Measurements from ENCODE around the gene TBX20. TPM values are rescaled to one million over a fixed set of nuclear protein-coding genes. Genes with fewer than 3 reads are reported as not detected.
"Not testable (repeated sequence)": the region's sequence is repeated elsewhere in the genome, so short reads cannot be mapped to it uniquely, and the experiment has no call there.

The TBX20 gene
- total RNA-seq, 1 donor = not detected

- not testable (repeated sequence) for DNase-seq (ENCODE audit: low read depth in 2 of 3, low spot score in 2 of 3)
Observed at GRCh38 chr7:35228496-35229051, 25.3 kb downstream of the TBX20 start.

DNA sequence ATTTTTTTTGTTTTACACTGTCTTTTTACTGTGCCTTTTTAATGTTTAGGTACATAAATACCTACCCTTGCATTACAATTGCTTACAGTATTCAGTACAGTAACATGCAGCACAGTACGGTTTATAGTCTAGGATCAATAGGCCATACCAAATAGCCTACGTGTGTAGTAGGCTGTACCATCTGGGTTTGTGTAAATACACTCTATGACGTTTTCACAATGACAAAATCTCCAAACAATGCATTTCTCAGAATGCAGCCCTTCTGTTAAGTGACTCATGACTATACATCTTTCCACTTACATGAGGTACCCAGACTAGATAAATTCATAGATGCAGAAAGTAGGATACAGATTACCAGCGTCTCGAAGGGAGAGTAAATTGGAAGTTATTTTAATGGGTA lies 26.5 kb downstream of the TBX20 start:
- not testable (repeated sequence) for DNase-seq (ENCODE audit: low read depth in 2 of 3, low spot score in 2 of 3)

DNA sequence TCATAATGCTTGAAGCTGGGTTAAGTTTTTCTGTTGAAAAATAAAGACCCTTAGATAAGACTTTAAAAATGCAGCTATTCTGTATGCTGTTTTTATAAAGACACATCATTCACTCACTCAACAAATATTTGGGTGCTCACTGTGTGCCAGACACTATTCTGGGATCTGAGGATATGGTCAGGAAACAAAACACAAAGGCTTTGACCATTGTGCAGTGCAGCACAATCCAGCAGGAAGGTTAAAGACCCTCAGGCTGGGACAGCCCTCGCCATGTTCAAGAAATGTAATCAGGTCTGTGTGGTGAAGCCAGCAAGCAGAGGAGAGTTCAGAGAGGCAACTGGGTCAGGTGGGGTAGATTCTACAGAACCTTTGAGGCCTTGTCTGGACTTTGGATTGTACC lies 31.5 kb downstream of the TBX20 start:
- DNase-seq (ENCODE audit: low read depth in 2 of 3, low spot score in 2 of 3) = not testable (repeated sequence)

DNA sequence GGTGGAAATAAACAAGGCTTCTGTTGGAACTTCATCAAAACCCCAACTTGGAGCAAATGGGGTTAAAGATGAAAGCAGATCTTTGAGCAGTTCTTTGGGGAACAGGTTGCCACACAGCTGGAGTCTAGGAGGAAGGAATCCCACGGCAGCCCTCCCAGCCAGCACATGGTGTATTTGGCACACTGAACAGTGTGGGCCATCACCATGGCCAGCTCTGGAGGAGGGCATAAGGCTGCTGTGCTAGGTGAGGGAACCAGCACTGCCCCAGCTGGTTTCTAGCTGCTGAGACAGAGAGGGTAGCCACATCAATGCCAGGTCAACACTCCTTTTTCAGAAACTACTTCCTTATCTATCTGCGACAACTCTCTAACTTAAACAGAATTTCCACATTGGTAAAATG lies 33.7 kb downstream of the TBX20 start:
- not testable (repeated sequence) for DNase-seq (ENCODE audit: low read depth in 2 of 3, low spot score in 2 of 3)

DNA sequence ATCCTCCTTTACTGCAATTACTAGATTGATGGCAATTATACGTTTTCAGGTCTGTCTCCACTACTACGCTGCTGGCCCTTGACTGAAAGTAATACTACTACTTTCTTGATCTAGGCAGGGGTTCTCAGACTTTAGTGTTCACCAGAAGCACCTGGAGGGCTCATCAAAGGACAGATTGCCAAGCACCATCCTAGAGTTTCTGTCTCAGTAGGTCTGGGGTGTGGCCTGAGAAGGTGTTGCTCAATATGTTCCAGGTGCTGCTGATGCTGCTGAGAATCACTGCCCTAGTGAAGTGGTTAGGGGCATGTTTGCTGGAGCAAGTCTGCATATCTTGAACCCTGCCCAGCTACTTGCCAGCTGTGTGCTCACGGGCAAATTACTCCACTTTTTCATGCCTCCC lies 37.9 kb downstream of the TBX20 start:
- DNase-seq (ENCODE audit: low read depth in 2 of 3, low spot score in 2 of 3) = not testable (repeated sequence)

DNA sequence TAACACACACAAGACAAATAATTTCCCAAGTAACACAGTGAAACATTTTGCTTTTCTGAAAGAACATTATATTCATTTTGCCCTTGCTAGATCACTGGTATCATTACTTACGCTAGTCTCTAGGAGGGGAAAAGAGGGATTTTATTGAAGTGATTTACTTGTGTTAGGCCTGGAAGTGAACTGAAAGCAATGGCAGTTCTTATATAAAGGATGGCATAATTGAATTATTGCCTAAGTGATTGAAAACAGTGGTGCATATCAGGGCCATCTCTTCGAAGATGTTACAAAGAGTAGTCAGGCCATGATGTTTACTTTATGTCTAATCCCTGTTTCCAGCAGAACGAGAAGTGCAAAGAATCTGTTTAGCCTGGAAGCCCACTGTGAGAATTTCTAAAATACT lies 38.8 kb downstream of the TBX20 start:
- DNase-seq (ENCODE audit: low read depth in 2 of 3, low spot score in 2 of 3) = not testable (repeated sequence)

- DNase-seq (ENCODE audit: low read depth in 2 of 3, low spot score in 2 of 3) = not testable (repeated sequence)
Observed at GRCh38 chr7:35206924-35207323, 47.0 kb downstream of the TBX20 start.

- DNase-seq (ENCODE audit: low read depth in 2 of 3, low spot score in 2 of 3) = not testable (repeated sequence)
Observed at GRCh38 chr7:35204850-35205249, 49.0 kb downstream of the TBX20 start.

DNA sequence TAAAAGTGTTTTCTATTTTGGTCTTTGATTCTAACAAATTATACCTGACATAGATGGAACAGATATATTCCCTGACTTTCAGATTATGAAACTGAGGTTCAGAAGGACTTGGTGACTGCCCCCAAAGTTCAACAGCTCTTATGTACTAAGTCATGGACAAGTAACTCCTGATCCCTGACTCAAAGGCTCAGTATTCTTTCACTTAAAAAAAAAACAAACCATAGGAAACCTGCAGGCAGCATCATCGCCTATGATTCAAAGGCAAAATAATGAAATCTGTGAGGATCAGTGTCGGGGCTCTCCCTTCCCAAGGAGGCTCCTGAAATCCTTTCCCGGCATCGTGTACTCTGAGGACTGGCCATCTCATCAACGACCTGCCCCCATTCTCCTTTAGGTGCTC lies 49.9 kb downstream of the TBX20 start:
- DNase-seq (ENCODE audit: low read depth in 2 of 3, low spot score in 2 of 3) = not testable (repeated sequence)

DNA sequence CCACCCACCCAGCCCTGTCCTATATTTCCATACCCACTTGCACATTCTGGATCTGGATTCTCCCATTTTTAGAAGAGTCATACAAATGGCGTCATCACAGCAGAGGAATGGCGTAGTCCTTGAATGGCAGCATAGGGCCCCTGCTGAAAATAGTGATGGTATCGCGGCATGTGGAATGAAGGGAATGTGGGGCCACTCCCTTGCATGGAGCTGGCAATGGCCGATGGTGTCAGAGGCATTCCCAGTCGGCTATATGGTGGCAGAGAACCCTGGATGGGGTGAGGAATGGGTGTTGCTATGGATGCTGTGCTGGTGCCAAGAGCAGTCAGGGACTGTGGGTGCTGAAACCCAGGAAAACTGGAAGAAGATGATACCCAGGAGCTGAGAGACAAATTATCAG lies 51.5 kb downstream of the TBX20 start:
- not testable (repeated sequence) for DNase-seq (ENCODE audit: low read depth in 2 of 3, low spot score in 2 of 3)

DNA sequence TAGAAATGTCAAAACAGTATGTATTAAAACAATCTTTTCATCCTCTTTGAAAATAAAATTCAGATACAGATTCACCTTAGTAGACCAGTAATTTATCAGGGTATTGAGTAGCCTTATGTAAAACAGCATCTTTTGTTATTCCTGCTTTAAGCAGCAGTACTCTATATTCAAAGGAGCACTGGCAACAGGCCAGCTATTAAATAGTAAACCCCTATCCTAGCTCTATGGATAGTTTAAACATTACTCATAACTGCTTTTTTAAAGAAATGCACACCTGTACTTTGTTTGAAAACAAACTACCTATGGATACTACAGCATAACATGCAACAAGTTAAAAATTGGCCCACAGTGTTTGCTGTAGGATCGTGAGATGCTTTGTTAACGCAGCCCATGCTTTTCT lies 53.7 kb downstream of the TBX20 start:
- DNase-seq (ENCODE audit: low read depth in 2 of 3, low spot score in 2 of 3) = not testable (repeated sequence)

DNA sequence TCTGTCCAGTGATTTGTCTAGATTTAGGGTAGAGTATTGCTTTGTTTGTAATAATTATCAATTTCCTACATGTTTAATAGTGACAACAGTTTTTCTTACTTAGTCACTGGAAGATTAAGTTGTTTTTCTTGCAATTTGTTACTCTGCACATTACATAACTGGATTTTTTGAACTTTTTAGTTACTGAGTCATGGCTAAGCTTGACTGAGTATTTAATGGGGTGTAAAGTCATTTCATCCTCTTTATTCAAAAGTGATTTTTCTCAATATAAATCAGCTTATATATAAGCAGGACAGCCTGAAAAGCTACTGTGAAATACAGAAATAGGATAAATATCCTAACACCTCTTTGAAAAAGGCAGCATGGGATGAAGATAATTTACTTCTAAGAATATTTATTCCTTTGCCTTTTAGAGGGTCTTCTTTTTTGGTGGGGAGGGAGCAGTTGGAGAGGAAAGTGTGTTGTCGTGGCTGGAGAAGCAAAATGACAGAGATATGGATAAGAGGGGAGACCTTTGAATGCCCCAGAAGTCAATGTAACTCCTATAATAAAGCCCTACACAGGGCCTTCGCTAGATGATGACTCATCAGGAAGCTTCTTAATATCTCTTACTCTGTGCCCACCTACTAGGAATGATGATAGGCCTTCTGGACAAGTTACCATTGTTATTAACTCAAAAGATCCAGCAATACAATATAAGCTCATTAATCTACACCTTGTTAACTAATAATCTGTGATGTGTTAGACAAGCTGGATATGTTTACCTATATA lies 55.3 kb downstream of the TBX20 start:
- not testable (repeated sequence) for DNase-seq (ENCODE audit: low read depth in 2 of 3, low spot score in 2 of 3)

- not testable (repeated sequence) for DNase-seq (ENCODE audit: low read depth in 2 of 3, low spot score in 2 of 3)
Observed at GRCh38 chr7:35191571-35191970, 62.3 kb downstream of the TBX20 start.

DNA sequence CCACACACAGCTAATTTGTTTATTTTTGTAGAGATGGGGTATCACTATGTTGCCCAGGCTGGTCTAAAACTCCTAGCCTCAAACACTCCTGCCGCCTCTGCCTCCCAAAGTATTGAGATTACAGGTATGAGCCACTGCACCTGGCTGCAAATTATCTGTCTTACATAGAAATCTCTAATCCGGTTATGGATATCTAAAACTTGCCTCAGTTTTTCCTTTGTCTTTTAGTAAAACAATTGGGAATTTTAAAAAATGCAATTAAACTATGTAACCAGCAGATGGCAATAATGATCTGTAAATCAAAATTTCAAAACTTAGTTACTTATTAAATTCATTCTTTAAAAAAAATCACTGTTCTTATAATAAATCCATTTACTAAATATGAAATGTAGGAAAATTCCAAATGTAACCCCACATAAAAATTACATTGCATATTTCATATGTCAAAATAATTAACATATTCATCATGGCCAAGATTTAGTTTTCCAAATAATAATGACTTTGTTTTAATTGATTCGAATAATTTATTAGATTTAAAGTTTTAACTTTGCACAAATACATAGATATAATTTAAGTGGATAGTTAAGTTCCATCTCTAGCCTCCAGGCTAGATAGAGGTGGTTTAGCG lies 63.6 kb downstream of the TBX20 start:
- not testable (repeated sequence) for DNase-seq (ENCODE audit: low read depth in 2 of 3, low spot score in 2 of 3)

DNA sequence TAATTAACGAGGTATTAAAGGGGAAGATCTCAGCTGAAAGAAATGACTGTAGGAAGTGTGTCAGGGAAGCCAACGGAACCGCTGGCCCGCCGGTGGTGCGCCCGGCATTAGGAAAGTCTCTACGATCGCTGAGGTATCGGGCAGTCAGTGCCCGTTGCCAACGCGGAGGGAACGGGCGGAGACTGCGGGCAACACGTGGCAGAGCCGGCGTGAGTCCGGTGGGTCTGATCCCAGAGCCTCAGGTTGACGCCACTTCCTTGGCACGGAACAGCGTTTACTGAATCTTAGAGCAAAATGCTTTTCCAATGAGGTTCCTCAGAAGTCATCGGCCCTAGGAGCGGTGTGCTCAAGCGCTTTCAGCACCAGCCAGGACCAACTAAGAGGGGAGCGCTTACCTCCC lies 67.1 kb downstream of the TBX20 start:
- DNase-seq (ENCODE audit: low read depth in 2 of 3, low spot score in 2 of 3) = peak in 2 of 3 donors; percentile 9 to 10

- peak in 2 of 3 donors; percentile 15 to 21 for DNase-seq (ENCODE audit: low read depth in 2 of 3, low spot score in 2 of 3)
Observed at GRCh38 chr7:35185908-35186731, 67.8 kb downstream of the TBX20 start.

GRCh38 chr7:35185578-35185907 lies 68.4 kb downstream of the TBX20 start:
- not testable (repeated sequence) for DNase-seq (ENCODE audit: low read depth in 2 of 3, low spot score in 2 of 3)

DNA sequence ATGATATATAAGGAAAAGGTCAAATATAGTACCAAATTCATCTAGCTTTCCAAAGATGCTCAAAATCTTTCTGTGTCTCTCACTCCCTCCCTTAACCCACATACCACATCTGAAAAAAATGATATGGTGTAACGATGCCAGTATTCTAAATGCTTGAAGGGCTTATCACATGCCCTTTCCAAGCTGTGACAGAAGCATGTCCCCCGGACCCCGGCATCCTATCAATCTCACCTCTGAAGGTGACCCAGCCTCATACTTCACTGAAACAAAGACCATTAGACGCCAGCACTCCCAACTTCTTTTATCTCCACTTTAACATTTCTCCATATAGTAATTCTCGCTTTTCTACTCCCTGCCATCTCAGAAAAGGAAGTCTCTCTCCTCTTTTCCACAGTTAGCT lies 68.9 kb downstream of the TBX20 start:
- DNase-seq (ENCODE audit: low read depth in 2 of 3, low spot score in 2 of 3) = not testable (repeated sequence)

DNA sequence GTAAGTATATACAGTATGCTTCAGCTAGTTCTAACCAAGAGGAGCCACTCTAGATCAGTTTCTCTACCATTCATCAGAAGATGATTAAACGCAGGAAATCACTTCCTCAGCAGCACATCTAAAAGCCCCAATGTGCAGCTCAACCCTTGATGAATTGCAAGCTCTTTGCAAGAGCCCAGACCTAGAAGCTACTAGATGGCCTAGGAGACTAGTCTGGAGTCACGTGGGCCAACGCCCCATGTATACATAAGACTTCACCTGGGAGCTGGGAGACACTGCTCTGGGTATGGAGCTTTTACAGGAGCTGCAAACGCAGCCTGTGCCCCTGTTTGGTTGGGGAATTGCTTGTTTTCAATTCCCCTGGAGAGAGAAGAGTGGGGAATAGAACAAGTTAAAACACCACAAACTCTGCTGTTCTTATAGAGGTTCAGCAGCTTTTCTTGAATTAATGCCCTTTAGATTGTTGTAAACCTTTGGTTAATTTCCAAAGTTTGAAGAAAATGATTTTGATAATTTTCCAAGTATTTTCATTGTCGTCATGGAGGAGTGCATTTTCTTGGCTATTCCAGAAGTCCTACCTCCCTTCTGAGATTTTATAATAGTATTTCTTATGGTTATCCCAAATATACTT lies 69.9 kb downstream of the TBX20 start:
- not testable (repeated sequence) for DNase-seq (ENCODE audit: low read depth in 2 of 3, low spot score in 2 of 3)

DNA sequence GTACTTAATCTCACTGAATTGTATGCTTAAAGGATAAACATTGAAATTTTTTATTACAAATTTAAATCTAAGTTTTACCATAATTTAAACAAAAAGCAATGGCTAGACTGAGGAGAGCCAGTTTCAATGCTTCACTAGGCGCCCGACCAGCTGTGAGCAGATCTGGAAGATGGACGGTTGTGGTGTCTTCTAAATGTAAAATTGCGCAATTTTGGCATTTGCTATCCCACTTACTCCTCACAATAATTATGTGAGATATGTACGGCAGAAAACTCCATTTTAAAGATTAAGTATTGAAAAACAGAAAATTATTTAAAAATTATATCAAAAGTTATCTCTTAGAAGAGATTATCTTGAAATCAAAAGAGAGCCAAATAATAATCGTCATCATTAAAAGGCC lies 73.2 kb downstream of the TBX20 start:
- not testable (repeated sequence) for DNase-seq (ENCODE audit: low read depth in 2 of 3, low spot score in 2 of 3)

DNA sequence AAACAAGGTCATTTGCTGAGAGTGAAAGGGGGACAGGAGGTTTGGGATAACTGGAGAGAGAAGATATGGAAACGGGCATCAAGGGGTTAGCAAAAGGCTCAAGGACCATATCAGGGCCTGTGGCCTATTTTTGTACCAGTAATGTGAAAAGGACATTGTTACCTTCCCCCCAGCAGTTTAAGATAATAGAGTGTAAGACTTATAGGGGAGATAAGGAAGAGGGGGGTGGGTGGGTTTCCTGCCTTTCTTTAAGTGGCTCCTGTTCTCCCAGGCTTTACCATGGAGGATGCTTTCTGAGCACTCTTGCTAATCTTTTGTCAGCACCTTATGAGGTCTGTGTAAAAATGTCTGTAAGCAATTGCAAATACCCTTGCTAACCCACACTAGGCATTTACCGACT lies 80.7 kb downstream of the TBX20 start:
- peak in 1 of 3 donors; percentile 9 for DNase-seq (ENCODE audit: low read depth in 2 of 3, low spot score in 2 of 3)

All from hematopoietic multipotent progenitor cell (in vitro differentiated cells).